GM21619 (cell line): ENCODE measurements around the gene OR4K2.
"Not testable (repeated sequence)": the region's sequence is repeated elsewhere in the genome, so short reads cannot be mapped to it uniquely, and the experiment has no call there.

Experiments
- ATAC-seq: cut with Tn5 transposase; IDR thresholded peaks from one replicate; pipeline ENCODE4 v1.9.1; 2021; ENCODE audit not compliant: unreplicated experiment

OR4K2 gene

GRCh38 chr14:19874842-19875241, at the start of gene OR4K2:
Gene OR4K2 (plus strand): TSS chr14:19875142. CDS start chr14:19876268, 1,126 bp downstream.
- no peak for ATAC-seq

GRCh38 chr14:19827626-19828244, 47.2 kb upstream of the OR4K2 start:
- ATAC-seq, result not testable (repeated sequence)

GRCh38 chr14:19828314-19828713, 46.6 kb upstream of the OR4K2 start:
- no peak for ATAC-seq

- not testable (repeated sequence) for ATAC-seq
Measured at GRCh38 chr14:19834203-19834848, 40.6 kb upstream of the OR4K2 start.

GRCh38 chr14:19838433-19838832, 36.5 kb upstream of the OR4K2 start:
- ATAC-seq, result no peak

GRCh38 chr14:19851365-19851764, 23.6 kb upstream of the OR4K2 start:
- ATAC-seq, result no peak

- not testable (repeated sequence) for ATAC-seq
Measured at GRCh38 chr14:19866061-19866669, 8.8 kb upstream of the OR4K2 start.

- ATAC-seq, result no peak
Measured at GRCh38 chr14:19873178-19873577, 1.8 kb upstream of the OR4K2 start.

GRCh38 chr14:19878029-19878642, 3.2 kb downstream of the OR4K2 start:
- ATAC-seq, result no peak

GRCh38 chr14:19895282-19895681, 20.3 kb downstream of the OR4K2 start:
- no peak for ATAC-seq

- no peak for ATAC-seq
Measured at GRCh38 chr14:19900999-19901398, 26.1 kb downstream of the OR4K2 start.

- ATAC-seq, result no peak
Measured at GRCh38 chr14:19902409-19902808, 27.5 kb downstream of the OR4K2 start.

GRCh38 chr14:19906665-19907064, 31.7 kb downstream of the OR4K2 start:
- ATAC-seq, result no peak

GRCh38 chr14:19911114-19911513, 36.2 kb downstream of the OR4K2 start:
- ATAC-seq, result no peak

GRCh38 chr14:19917243-19917642, 42.3 kb downstream of the OR4K2 start:
- no peak for ATAC-seq

GRCh38 chr14:19917955-19918518, 43.1 kb downstream of the OR4K2 start:
- ATAC-seq, result no peak

- no peak for ATAC-seq
Measured at GRCh38 chr14:19918553-19919264, 43.8 kb downstream of the OR4K2 start.

GRCh38 chr14:19920021-19920657, 45.2 kb downstream of the OR4K2 start, which contains the start of gene OR4K5:
Gene OR4K5 (plus strand): TSS chr14:19920607. CDS start chr14:19920607, 0 bp downstream.
- ATAC-seq, result no peak

GRCh38 chr14:19930617-19931016, 55.7 kb downstream of the OR4K2 start, which contains the start of gene OR4K1:
Gene OR4K1 (plus strand): TSS chr14:19930917. CDS start chr14:19935667, 4,750 bp downstream.
- ATAC-seq, result no peak
